Jurkat, Clone E6-1 (cell line): ENCODE results near the gene ECE1.
A peak's percentile ranks its signal among the peaks of the same experiment; 100 is the strongest.

ENCODE experiments used
- DNase-seq: peaks from one replicate; pipeline ENCODE4 v3.0.0-alpha.2; 2011; ENCODE audit warnings: low read depth, low spot score
- H3K4me3 ChIP-seq: 2 replicates; pipeline ENCODE4 v1.5.1; 2011; ENCODE audit warnings: mild to moderate bottlenecking, low read length, control low read depth, moderate library complexity

The ECE1 gene

DNA sequence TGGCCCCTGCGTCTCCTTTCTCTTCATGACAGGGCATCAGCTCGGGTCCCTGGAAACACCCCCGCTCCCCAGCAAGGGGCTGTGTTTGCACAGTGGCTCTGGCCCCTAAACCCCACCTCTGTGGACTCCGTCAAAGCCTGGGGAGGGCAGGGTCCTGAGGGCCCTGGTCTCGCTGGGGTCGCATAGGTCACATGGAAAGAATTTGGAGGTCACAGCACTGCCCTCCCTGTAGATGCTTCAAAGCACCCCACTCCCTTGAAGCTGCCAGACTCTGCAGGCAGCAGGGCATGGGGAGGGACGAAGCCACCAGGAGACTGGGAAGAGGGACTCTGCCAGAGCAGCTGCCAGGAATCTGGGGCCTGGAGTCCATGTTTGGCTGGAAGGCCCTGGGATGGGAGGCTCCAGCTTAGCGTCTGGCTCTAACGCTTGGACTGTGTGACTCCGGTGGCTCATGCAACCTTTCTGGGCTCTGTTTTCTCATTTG is 36.6 kb upstream of the ECE1 start:
- no peak overlapping the region for H3K4me3 ChIP-seq
- no peak for DNase-seq

DNA sequence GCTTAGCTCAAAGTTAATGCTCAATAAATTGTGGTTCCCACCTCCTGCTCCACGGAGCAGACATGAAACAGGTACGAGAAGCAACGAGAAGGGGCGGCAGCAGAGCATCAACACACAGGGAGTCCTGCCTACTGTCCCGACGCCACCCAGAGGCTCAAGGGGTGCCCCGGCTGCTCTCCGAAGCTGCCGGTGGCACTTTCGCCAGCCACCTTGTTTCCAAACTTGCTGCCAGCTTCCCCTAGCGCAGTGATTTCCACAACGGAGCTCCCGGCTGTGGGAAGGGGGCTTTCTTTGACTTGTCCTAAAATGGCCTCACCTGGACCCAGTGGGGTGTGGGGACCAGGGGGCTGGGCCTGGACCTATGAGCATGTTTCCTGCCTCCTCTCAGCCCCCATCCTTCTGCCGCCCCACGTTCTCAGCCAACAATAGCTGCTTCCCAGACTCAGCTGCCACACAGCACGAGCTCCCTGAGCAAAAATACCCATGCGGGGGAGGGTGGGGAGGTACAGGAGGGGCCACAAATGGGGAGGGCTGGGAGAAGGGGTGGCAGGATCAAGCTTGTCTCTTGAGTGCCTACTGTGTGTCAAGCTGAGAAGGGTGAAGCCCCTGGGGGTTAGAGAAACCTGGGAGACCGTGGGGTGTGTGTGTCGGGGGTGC is 35.6 kb upstream of the ECE1 start:
- no peak for DNase-seq
- H3K4me3 ChIP-seq: no peak overlapping the region

DNA sequence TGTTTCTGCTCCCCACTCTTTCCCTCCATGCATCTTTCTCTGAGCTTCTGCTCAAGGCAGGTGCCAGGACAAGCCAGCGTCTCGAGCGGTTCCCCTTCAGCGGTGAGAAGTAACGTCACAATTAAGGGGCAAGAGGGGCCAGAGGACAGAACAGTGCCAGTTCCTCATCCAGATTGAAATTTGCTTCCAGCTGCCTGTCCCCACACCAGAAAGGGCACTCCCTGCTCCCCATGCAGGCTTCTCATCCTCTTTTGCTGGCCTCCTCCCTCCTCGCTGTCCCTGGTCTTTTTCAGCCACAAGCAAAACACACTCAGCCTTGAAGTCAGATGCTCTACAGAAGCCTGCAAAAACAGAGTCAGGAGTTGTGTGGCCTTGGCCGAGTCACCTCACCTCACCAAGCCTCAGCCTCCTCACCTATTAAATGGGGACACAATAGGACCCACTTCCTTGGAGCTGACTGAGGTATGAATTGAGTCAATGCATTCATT is 35.0 kb upstream of the ECE1 start:
- no peak for DNase-seq
- peak overlapping the region; percentile 35 for H3K4me3 ChIP-seq

- peak overlapping the region; percentile 35 for H3K4me3 ChIP-seq
- peak; percentile 62 for DNase-seq
Measured at GRCh38 chr1:21324368-21325141, 34.3 kb upstream of the ECE1 start.

DNA sequence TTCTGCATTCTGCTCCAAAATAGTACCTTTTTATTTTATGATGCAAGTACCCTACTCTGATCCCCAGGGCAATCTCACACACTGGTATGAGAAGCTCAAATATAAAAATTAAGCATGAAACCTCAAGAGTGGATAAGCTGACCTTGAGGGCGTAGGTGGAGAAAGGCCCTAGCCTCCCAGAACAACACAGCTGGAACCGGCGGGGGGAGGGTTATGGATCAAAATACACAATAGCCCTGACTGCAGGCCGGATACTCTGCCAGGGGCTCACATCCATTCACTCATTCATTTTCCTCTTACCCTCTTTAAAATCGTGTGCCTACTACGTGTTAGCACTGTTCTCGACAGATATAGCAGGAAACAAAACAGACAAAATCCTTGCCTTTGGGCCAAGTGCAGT is 32.8 kb upstream of the ECE1 start:
- no peak for DNase-seq
- no peak overlapping the region for H3K4me3 ChIP-seq

- DNase-seq: no peak
- H3K4me3 ChIP-seq: no peak overlapping the region
Measured at GRCh38 chr1:21322681-21323016, 32.4 kb upstream of the ECE1 start.

GRCh38 chr1:21321963-21322680 is 31.9 kb upstream of the ECE1 start:
- H3K4me3 ChIP-seq: no peak overlapping the region
- DNase-seq: no peak

GRCh38 chr1:21320410-21321108 is 30.3 kb upstream of the ECE1 start:
- DNase-seq: no peak
- H3K4me3 ChIP-seq: no peak overlapping the region

DNA sequence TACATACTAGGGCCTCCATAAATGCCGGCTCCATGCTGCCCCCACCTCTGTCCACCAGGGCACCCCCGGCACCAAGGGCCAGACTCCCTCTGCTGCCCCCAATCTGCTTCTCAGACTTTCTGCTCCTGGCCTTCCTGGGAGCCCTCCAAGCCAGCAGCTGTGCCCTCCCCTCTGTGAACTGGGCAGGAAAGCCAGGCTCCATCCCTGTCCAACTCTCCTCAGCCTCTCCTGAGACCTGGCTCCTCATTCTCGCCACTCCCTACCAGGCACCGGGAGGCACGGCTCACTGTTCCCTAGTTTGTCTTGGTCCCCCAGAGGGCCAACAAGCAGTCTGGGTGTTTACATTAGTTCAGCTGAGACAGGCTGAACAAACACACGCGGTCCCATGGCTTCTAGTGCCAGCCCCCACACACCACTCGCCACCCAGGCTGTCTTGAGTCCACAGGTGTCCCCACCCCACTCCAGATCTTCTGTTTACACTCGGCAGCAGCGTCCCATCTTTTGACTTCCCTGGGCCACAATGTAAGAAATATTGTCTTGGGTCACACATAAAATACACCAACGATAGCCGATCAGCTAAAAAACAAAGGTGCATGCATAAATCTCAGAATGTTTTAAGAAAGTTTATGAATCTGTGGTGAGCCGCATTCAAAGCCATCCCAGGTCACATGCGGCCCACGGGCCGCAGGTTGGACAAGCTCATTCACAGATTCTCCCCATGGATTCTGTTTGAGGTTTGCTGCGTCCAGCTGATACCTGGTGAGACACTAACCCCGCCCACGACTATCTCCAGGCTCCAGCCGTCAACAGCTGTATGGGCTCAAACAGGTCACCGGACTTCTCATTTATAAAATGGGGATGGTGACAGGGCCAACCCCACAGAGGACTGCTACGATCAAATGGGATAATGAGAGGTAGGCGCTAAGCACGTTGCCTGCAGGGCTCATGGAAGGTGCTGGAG is 29.5 kb upstream of the ECE1 start:
- no peak overlapping the region for H3K4me3 ChIP-seq
- DNase-seq: no peak

DNA sequence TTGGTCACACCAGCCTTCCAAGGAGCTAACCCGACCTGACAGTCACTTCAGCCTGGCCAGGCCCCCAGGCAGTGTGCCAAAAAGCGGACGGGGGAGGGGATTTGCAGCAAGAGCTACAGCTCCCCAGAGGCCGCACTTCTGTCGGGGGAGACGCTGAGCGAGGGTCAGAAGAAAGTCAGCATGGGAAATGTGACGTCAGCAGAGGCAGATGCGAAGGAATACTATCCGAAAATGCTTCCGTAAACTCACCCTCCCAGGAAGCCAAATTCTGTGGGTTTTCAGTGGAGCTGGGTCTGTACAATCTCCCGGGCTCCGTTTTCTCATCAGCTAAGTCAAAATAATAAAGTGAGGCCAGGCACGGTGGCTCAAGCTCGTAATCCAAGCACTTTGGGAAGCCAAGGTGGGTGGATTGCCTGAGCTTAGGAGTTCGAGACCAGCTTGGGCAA is 28.5 kb upstream of the ECE1 start:
- no peak for DNase-seq
- H3K4me3 ChIP-seq: no peak overlapping the region

GRCh38 chr1:21318057-21318713 is 27.9 kb upstream of the ECE1 start:
- no peak overlapping the region for H3K4me3 ChIP-seq
- DNase-seq: no peak

DNA sequence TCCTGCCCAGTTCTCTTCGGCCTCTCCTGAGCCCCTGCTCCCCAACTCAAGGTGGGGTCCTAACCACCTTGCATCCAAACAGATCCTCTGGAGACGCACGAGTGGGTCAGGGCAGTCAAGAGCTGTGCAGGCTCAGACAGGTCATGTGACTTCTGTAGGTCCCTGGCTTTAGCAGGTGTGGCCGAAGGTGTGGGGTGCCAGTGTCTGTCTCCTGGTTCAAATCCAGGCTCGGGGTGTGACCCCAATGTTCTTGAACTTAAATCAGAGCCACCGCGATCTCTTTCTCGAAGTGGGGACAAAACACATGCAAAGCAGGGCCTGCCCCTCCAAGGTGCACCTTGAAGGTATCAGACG is 27.4 kb upstream of the ECE1 start:
- no peak for DNase-seq

GRCh38 chr1:21317035-21317689 is 26.9 kb upstream of the ECE1 start:
- no peak overlapping the region for H3K4me3 ChIP-seq
- no peak for DNase-seq

More for the DNA sequence above, 27.4 kb upstream of the ECE1 start:
- H3K4me3 ChIP-seq: no peak overlapping the region

- no peak overlapping the region for H3K4me3 ChIP-seq
Measured at GRCh38 chr1:21314743-21315396, 24.6 kb upstream of the ECE1 start.

DNA sequence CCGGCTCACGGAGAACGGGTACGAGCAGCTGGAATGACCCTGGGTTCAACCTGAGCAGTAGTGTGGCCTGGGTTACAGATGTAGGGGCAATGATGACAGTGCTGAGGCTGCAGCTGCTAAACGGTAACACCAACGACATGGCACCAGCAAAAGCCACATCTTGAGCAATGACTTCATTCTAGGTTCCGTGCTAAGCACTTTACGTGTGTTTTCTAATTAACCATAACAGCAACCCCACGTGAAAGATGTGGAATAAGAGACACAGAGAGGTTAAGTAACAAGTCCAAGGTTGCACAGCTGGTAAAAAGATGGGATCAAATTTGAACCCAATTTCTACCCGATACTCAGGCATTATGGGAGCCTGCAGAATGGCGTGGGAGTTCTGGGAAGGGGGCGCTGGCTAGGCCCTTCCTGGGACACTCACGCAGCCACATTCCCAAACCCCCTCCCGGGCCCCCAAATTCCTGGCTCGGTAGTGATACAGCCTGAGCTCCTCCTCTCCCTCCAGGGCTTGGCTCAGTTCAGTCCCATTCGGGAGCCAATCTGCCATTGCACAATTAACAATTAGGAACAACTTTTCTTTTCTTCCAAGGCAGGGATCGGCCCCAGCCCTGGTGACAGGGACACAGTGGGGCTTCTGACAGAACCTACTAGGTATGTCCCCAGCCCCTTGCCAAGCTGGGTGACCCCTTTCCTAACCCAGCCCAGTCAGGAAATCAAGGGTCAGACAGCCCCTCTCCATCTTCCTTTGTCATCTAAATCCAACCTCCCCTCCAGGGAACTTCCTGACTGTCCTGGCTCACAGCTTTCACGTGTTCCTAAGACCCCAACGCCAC is 23.8 kb upstream of the ECE1 start:
- peak; percentile 58 for DNase-seq
- H3K4me3 ChIP-seq: no peak overlapping the region

More at GRCh38 chr1:21314743-21315396, 24.6 kb upstream of the ECE1 start:
- DNase-seq: no peak
